ENCODE data around the gene ADAP1. TPM values are rescaled to one million over a fixed set of nuclear protein-coding genes. Genes with fewer than 3 reads are reported as not detected.

Gene ADAP1
- total and polyA plus RNA-seq, 2 of the 8 experiments (the other 6 are each of a cell fraction or from before 2014, with no cell fraction given) = 5.8 to 6.1 TPM

DNA sequence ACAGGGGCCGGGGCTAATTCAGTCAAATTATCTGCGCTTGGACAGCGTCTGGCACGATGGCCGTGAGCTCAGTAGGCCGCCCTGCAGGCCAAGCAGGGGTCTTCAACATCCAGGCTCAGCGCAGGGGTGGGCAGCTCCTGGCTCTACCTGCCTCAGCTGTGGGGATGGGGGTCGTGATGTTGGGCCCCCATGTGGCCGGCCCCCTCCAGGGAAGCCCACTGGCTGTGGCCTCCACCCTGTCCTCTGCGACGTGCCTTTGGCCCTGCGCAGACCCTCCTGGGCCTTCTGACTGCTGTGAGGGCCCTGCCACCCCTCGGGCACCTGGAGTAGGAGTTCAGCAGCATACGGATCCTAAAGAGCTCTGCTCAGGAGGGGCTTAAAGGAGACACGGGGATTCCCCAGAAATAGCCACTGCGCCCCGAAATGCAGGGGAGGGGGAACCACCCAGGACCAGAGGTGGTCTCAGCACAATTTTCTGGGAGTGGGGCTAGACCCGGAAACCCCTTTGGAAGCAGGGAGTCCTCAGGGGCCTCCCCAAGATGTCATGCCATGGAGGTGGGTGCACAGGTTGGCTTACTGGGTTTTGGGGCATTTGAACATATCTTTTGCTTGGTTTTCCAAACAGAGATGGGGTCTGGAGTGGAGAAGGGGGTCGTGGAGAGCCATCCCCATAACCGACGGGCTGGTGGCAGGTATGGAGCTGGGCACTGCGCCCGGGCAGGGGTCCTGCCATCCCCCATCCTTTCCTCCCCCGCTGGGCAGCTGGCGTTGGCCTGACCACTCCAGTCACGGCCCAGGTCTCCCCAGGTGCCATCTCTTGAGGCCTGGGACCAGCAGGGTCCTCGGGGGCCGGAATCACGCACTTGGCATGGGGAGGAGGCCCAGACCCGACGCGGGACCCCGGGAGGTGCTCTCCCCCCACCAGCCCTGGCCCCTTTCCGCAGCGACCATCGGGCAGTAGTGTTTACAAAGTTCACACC, 4.0 kb upstream of the ADAP1 start:
- no peak overlapping the region for H2BK5ac ChIP-seq (ENCODE audit: low read depth, low read length)
- TF ChIP-seq SIX5 (IDR thresholded peaks at IDR 0.05; ENCODE audit: low read depth, low read length) = no peak
- no peak for TF ChIP-seq HDAC2 (IDR thresholded peaks at IDR 0.05; ENCODE audit: borderline replicate concordance in 1 of 2, low read depth in 2 of 2, low read length in 2 of 2)
- no peak for TF ChIP-seq PHF8 (conservative IDR thresholded peaks at IDR 0.05; ENCODE audit: low read depth, low read length)
- no peak for TF ChIP-seq SP1 (IDR thresholded peaks at IDR 0.05; ENCODE audit: low read depth, low read length)
- no peak for TF ChIP-seq CTCF (IDR thresholded peaks at IDR 0.05; ENCODE audit: control extremely low read depth in 1 of 3, insufficient read depth in 1 of 3, low read depth in 1 of 3, low read length in 3 of 3)
- TF ChIP-seq GABPA (IDR thresholded peaks at IDR 0.05; ENCODE audit: borderline replicate concordance, insufficient read depth, low read length) = no peak
- TF ChIP-seq EP300 (IDR thresholded peaks at IDR 0.05; ENCODE audit: borderline replicate concordance in 1 of 2, low read depth in 2 of 2, low read length in 2 of 2) = no peak

More for the DNA sequence above, 4.0 kb upstream of the ADAP1 start:
- Histone ChIP-seq H3K4me3 (ENCODE audit: extremely low read depth in 1 of 4, insufficient read depth in 2 of 4, low read depth in 3 of 4, low read length in 4 of 4) (no peak overlapping the region), H3K4me2 (ENCODE audit: insufficient read depth in 1 of 2, low read depth in 2 of 2, low read length in 2 of 2) (no peak overlapping the region), H3K79me1 (ENCODE audit: low read depth, low read length) (no peaks in the 10 kb centered on the region), H4K5ac (ENCODE audit: insufficient read length, low read depth, low read length) (no peak overlapping the region), H3K14ac (ENCODE audit: insufficient read length) (no peak overlapping the region), H3K56ac (replicated peaks; ENCODE audit: insufficient read length, low read depth, low read length) (no peak overlapping the region), H4K20me1 (replicated peaks in 1 of 2; ENCODE audit: control insufficient read depth in 1 of 2, insufficient read depth in 2 of 2, low read length in 2 of 2) (peaks cover 0 to 3% of the 10 kb centered on the region in 2 experiments), H2AK5ac (ENCODE audit: low read depth, low read length) (no peak overlapping the region), H2BK12ac (ENCODE audit: low read depth, low read length) (peak overlapping the region; percentile 84; the same call in 1 of the 2 replicates), H3K9me3 (ENCODE audit: insufficient read depth in 2 of 2, low read depth in 1 of 2, low read length in 1 of 2) (peaks cover 0 to 3% of the 10 kb centered on the region in 2 experiments; a peak in 1 of 4 replicates), H2BK120ac (replicated peaks; ENCODE audit: low read depth, low read length) (no peak overlapping the region), H3K36me3 (ENCODE audit: control insufficient read depth in 2 of 4, insufficient read depth in 4 of 4, low read length in 3 of 4) (no peaks in the 10 kb centered on the region), H3K4ac (replicated peaks; ENCODE audit: insufficient read length, low read depth, low read length) (no peak overlapping the region), H4K91ac (replicated peaks; ENCODE audit: insufficient read length, low read length) (no peak overlapping the region), H2BK20ac (ENCODE audit: low read length) (no peak overlapping the region), H3K27ac (ENCODE audit: low read depth, low read length) (no peak overlapping the region), H3K79me2 (ENCODE audit: control insufficient read depth in 1 of 2, insufficient read depth in 2 of 2, low read length in 2 of 2) (no peaks in the 10 kb centered on the region), H4K8ac (ENCODE audit: extremely low read depth, insufficient read depth, low read length) (peak overlapping the region; percentile 65), H3K18ac (ENCODE audit: extremely low read depth, low read length) (no peak overlapping the region), H2AFZ (ENCODE audit: low read length) (no peak overlapping the region), H2BK15ac (ENCODE audit: low read length) (peak overlapping the region; percentile 61; the same call in 1 of the 2 replicates), H3K9ac (replicated peaks in 1 of 4; ENCODE audit: extremely low read depth in 1 of 4, low read depth in 3 of 4, low read length in 3 of 4) (no peak overlapping the region), H3K23ac (ENCODE audit: insufficient read length) (no peak overlapping the region), H3K4me1 (replicated peaks in 1 of 4; ENCODE audit: control insufficient read depth in 3 of 4, insufficient read depth in 4 of 4, low read length in 3 of 4) (peaks cover 0 to 14% (median 5%) of the 10 kb centered on the region in 4 experiments; a peak in 5 of 7 replicates), H3K23me2 (ENCODE audit: low read depth, low read length) (peaks cover 3% of the 10 kb centered on the region; the same call in 1 of the 2 replicates), H3K27me3 (replicated peaks in 1 of 4; ENCODE audit: control insufficient read depth in 3 of 4, extremely low read depth in 1 of 4, insufficient read depth in 3 of 4, low read length in 3 of 4) (peaks cover 2 to 11% (median 7%) of the 10 kb centered on the region in 4 experiments; a peak in 6 of 7 replicates)
- POLR2A ChIA-PET (ENCODE audit: partially characterized antibody) = interaction anchor here (0.9 to 1.5 kb wide), 7 partner anchors 9 to 165 kb away, joined by 3 to 6 read pairs (median 4); partner anchors contain the start of gene COX19
- CTCF ChIA-PET (ENCODE audit: partially characterized antibody) = interaction anchor here (0.7 to 4.6 kb wide), 16 partner anchors 8 to 738 kb away, joined by 3 to 37 read pairs (median 4); partner anchors contain the start of gene COX19
- DNase-seq (ENCODE audit: low read depth in 1 of 2, low spot score in 2 of 2) (no peak), FAIRE-seq (no peak)
- WGBS, 2 experiments (ENCODE audit: extremely low coverage in 1 of 2, insufficient coverage in 1 of 2, insufficient read length in 1 of 2, insufficient replicate concordance in 2 of 2, low coverage in 1 of 2, low lambda C conversion rate in 2 of 2, missing lambda C conversion rate in 1 of 2) = 87% methylated on average over 36 of the region's 36 CpGs; no CpG with 5 or more reads in 1 of the 2 experiments
